GM20000 (cell line): Measurements from ENCODE around the gene SRP9.

ENCODE experiments used
- DNase-seq: peaks from one replicate; pipeline ENCODE4 v3.0.0; 2012; ENCODE audit warnings: low spot score
- CTCF ChIP-seq: IDR thresholded peaks from 2 replicates; pipeline ENCODE4 v1.5.1; 2012; ENCODE audit warnings: mild to moderate bottlenecking, control low read depth; ENCODE audit errors: extremely low read depth, missing control alignments

Gene SRP9

GRCh38 chr1:225816643-225817538, 39.3 kb downstream of the SRP9 start:
- no peak for DNase-seq
- no peak for TF ChIP-seq CTCF

GRCh38 chr1:225817611-225818061, 40.0 kb downstream of the SRP9 start:
- no peak for DNase-seq
- no peak for TF ChIP-seq CTCF

GRCh38 chr1:225818229-225818628, 40.6 kb downstream of the SRP9 start:
- no peak for DNase-seq
- TF ChIP-seq CTCF = no peak

DNA sequence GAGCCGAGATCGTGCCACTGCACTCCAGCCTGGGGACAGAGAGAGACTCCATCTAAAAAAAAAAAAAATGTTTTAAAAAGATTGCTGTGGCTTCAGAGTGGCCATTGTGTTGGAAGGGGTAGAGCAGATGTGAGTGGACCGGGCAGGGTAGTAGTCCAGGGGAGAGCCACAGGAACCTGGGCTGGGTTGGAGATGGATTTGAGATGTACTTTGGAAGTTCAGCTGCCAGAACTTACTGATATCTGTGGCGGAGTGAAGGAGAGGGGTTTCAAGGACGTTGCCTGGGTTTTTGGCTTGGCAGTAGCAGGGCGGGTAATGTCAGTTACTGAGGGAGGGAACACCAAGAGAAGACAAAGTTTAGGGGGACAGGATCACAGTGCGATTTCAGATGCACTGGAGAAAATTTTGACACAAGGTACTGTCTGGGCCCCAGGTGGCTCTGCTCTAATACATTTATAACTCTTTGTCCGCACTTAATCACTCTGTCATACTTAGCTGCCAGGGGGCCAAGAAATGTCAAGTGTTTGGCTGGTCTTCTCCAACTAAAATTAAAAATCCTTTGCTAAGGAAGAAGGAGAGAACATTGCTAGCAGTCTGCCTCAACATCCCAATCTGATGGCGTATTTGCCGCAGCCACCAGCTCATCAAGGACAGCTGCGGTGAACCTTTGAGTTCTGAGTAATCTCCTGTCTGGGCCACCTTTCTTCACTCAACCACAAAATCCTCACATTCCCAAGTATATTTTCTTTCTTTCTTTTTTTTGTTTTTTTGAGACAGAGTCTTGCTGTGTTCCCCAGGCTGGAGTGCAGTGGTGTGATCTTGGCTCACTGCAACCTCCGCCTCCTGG, 41.9 kb downstream of the SRP9 start:
- DNase-seq = no peak
- no peak for TF ChIP-seq CTCF

DNA sequence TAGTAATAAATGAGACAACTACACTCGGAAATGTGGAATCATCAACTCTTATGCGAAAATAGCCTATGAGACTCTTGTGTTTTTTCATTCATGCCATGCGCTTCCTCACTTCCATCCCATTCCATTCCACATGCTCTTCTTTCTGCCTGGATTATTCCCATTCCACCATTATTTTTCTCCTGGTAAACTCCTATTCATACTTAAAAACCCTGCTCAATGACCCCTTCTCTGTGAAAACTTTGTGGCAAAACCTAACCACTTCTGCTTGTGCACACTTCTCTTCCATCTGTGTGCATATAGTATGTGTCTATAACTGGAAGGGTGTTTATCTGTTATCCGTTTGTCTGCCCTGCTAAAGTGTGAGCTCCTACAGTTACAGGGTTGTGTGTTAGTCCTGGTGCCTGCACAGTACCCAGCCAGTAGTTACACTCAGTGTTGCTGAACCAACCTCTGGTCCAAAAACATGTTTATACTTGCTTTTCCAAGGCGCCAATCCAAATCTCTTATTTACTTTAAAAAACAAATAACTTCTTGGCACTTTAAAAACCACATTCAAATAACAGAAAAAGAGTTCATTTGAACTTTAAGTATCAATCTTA, 43.0 kb downstream of the SRP9 start:
- DNase-seq = no peak
- no peak for TF ChIP-seq CTCF

DNA sequence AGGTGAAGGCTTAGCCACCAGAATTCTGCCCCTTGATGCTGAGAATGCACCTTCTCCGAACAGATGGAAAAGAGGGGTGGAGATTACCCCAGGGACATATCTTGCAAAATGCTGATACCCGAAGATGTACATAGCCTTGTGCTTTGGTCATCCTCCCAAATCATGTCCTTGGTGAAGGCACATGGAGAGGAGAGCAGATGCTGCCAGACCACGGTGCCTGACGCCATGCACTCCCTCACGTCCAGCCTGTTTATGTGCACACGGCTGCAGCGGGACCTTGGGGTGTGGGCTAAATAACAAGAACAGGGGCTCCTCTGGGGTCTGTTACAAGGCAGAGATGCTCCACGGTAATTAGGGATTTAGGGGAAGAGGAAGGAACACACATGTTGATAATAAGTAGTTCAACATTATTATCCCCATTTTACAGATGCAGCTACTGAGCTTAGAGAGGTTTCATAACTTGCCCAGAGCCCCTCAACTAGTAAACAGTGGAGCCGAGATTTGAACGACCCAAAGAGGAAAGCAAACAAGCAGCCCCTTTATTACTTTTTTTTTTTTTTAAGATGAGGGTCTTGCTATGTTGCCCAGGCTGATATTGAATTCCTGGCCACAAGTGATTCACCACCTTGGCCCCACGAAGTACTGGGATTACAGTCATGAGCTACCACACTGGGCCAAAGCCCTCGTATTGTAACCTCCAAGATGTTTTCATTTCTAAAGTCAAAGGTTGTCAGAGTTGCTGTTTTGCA, 45.2 kb downstream of the SRP9 start:
- DNase-seq = no peak
- TF ChIP-seq CTCF = no peak
